Lower lobe of right lung (tissue), 2 donors: ENCODE measurements around the gene ZNF80. TPM values are rescaled to one million over a fixed set of nuclear protein-coding genes. Genes with fewer than 3 reads are reported as not detected.

Source experiments
- ATAC-seq, 2 donors: fragments of 200-7000 bp; cut with Tn5 transposase; one replicate each; pipeline ENCODE4 v1.9.1; 2020 to 2022; ENCODE audit warnings: mild to moderate bottlenecking in 2 of 2, moderate library complexity in 2 of 2
- DNase-seq: peaks from one replicate; pipeline ENCODE4 v3.0.0-alpha.2; 2020
- H3K27ac ChIP-seq: fragments of 200-600 bp; one replicate; pipeline ENCODE4 v1.8.0; 2022
- H3K27me3 ChIP-seq: fragments of 200-600 bp; one replicate; pipeline ENCODE4 v1.8.0; 2022; ENCODE audit warnings: low read depth
- H3K36me3 ChIP-seq: fragments of 200-600 bp; one replicate; pipeline ENCODE4 v1.8.0; 2022; ENCODE audit warnings: mild to moderate bottlenecking
- H3K4me1 ChIP-seq: fragments of 200-600 bp; one replicate; pipeline ENCODE4 v1.8.0; 2022
- H3K4me3 ChIP-seq: fragments of 200-600 bp; one replicate; pipeline ENCODE4 v1.8.0; 2022; ENCODE audit warnings: mild to moderate bottlenecking
- H3K9me3 ChIP-seq: fragments of 200-600 bp; one replicate; pipeline ENCODE4 v1.8.0; 2022
- intact Hi-C: fragments of 100-400 bp; cut with DNase I; formaldehyde crosslinking; loops from one replicate; pipeline ENCODE4 v1.11.0; 2022
- total RNA-seq: library from RNA; stranded (reverse); fragmentation: NEBNext Ultra II Directional; extraction: Animal tissue kit (Norgen Biotek cat#: 25700); gene quantifications from one replicate; pipeline ENCODE4 v1.2.1, GENCODE V29; 2021
- TF ChIP-seq, protein P1 (sequence below): fragments of 200-600 bp; IDR thresholded peaks from one replicate; pipeline ENCODE4 v1.8.0; 2022; ENCODE audit warnings: antibody characterized with exemption, mild to moderate bottlenecking
- donor health status: DM: no; HTN: yes; CAD: no; lungs with severe emphysema.

Gene ZNF80
- total RNA-seq, 1 donor from 2014 or later: not detected

DNA sequence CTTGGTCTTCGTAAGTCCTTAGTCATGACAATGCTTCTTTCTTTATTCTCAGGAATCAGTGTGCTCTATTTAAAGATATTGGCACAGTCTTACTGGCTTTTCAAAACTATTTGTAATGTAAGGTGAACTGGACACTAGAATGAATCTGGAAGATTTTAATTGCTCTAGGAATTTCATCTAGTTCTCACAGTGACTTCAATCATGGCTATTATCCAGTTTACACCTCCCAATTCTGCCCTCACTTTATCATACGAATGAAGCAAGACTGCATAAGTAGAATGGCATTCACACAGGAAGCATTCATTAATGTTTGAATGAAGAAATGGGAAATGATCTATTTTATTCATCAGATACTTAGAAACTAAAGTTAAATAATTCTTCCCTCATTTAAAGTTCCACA lies 31.8 kb downstream of the ZNF80 start:
- intact Hi-C loops: no loop called here
- TF ChIP-seq, protein P1, sequence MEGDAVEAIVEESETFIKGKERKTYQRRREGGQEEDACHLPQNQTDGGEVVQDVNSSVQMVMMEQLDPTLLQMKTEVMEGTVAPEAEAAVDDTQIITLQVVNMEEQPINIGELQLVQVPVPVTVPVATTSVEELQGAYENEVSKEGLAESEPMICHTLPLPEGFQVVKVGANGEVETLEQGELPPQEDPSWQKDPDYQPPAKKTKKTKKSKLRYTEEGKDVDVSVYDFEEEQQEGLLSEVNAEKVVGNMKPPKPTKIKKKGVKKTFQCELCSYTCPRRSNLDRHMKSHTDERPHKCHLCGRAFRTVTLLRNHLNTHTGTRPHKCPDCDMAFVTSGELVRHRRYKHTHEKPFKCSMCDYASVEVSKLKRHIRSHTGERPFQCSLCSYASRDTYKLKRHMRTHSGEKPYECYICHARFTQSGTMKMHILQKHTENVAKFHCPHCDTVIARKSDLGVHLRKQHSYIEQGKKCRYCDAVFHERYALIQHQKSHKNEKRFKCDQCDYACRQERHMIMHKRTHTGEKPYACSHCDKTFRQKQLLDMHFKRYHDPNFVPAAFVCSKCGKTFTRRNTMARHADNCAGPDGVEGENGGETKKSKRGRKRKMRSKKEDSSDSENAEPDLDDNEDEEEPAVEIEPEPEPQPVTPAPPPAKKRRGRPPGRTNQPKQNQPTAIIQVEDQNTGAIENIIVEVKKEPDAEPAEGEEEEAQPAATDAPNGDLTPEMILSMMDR: no peak
- Histone ChIP-seq H3K27me3 (no peaks in the 10 kb centered on the region), H3K36me3 (no peaks in the 10 kb centered on the region), H3K4me3 (no peak overlapping the region), H3K4me1 (no peaks in the 10 kb centered on the region), H3K27ac (no peak overlapping the region), H3K9me3 (no peaks in the 10 kb centered on the region)
- no peak for DNase-seq
- no peak for ATAC-seq

DNA sequence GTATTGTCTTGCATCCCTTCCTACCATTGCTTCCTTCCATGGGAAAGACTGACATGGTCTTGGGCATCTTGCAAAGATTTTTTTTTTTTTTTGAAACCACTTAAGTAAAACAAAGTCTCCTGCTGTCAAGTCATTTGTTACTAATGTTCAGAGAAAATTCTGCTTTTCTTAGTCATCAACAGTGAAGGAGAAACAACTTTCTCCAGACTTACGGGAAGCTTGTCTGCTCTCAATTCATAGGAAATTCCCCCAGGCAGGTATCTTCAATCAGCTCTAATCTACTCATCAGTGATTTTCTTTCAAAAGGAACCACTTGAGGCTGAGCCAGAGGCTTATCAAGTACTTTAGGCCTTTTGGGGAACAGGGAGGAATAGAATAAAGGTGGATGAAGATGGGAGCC lies 42.6 kb downstream of the ZNF80 start:
- no peak for ATAC-seq
- TF ChIP-seq, protein P1: no peak
- intact Hi-C loops: no loop called here

DNA sequence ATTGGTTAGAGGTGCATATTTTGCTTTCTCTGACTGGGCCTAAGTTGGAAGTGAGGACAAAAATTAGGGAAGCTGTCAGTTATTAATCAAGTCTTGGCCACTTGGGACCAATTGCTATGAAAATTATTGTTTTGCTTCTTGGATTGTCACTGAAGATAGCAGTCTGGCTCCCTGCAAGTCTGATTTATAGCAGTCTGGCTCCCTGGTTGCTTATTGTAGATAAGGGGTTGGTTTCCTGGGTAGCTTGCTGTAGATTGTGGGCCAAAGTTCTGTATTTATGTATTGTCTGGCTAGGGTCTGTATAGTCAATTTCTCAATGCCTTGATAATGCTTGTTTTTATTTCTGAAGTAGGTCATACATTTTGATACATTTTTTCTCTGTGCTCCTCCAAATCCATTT lies 45.2 kb downstream of the ZNF80 start:
- ATAC-seq: no peak

More for the DNA sequence above, 42.6 kb downstream of the ZNF80 start:
- no peaks in the 10 kb centered on the region for H3K4me1 ChIP-seq
- H3K36me3 ChIP-seq: no peaks in the 10 kb centered on the region
- H3K27ac ChIP-seq: no peak overlapping the region
- DNase-seq: no peak
- no peaks in the 10 kb centered on the region for H3K9me3 ChIP-seq
- H3K4me3 ChIP-seq: no peak overlapping the region
- H3K27me3 ChIP-seq: no peaks in the 10 kb centered on the region

DNA sequence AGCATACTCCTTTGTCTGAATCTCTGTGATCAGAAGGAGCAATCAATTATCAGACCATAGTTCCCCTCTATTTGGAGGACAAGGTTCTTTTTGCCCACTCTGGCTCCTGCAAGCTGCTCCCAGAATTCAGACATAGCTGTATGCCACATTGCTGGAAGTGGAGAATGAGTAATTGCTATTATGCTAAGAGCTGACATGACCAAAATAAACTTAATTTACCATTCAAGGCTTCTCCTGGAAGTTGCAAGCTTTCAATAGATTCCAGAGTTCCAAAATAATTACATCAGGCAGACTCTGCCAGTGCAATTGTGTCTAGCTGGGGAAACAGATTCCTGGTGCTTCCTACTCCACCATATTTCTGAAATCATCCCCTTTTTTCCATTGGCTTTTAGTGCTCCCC lies 50.9 kb downstream of the ZNF80 start:
- DNase-seq (no peak), ATAC-seq (no peak)
- Histone ChIP-seq H3K36me3 (no peaks in the 10 kb centered on the region), H3K27ac (no peak overlapping the region), H3K9me3 (peaks cover 10% of the 10 kb centered on the region), H3K4me1 (no peaks in the 10 kb centered on the region), H3K27me3 (no peaks in the 10 kb centered on the region), H3K4me3 (no peak overlapping the region)
- TF ChIP-seq, protein P1: no peak
- intact Hi-C loops: no loop called here

More for the DNA sequence above, 45.2 kb downstream of the ZNF80 start:
- Histone ChIP-seq H3K27ac (no peak overlapping the region), H3K36me3 (no peaks in the 10 kb centered on the region), H3K9me3 (no peaks in the 10 kb centered on the region), H3K4me3 (no peak overlapping the region), H3K27me3 (no peaks in the 10 kb centered on the region), H3K4me1 (no peaks in the 10 kb centered on the region)
- intact Hi-C loops: no loop called here
- TF ChIP-seq, protein P1: no peak
- no peak for DNase-seq

Other genes with a start within 250 kb of the ZNF80 start
- 6.4 TPM for gene CCDC191, start 181.1 kb downstream of the ZNF80 start, total RNA-seq
- gene QTRT2, start 180.8 kb downstream of the ZNF80 start, total RNA-seq: 22.2 TPM
- gene DRD3, start 58.5 kb downstream of the ZNF80 start, total RNA-seq: not detected
- gene TIGIT, start 56.5 kb upstream of the ZNF80 start, total RNA-seq: 1.7 TPM